ENCODE results near the gene LIG1. TPM values are rescaled to one million over a fixed set of nuclear protein-coding genes. Genes with fewer than 3 reads are reported as not detected.

The LIG1 gene
- total RNA-seq, 1 experiment from 2014 or later, result 119 TPM

- in situ Hi-C loops (cut with HindIII; ENCODE audit: low sequenced_read_pairs), result no loop called here
- DNase-seq (ENCODE audit: low spot score), result no peak
These were observed 37.0 kb downstream of the LIG1 start for GRCh38 chr19:48133094-48133493.

GRCh38 chr19:48127561-48127960 is 42.6 kb downstream of the LIG1 start:
- in situ Hi-C loops (cut with HindIII; ENCODE audit: low sequenced_read_pairs), result no loop called here
- DNase-seq (ENCODE audit: low spot score), result no peak

- in situ Hi-C loops (cut with HindIII; ENCODE audit: low sequenced_read_pairs), result no loop called here
- DNase-seq (ENCODE audit: low spot score), result no peak
These were observed 46.1 kb downstream of the LIG1 start for GRCh38 chr19:48123907-48124651.

GRCh38 chr19:48122421-48122820 is 47.7 kb downstream of the LIG1 start:
- no peak for DNase-seq (ENCODE audit: low spot score)
- in situ Hi-C loops (cut with HindIII; ENCODE audit: low sequenced_read_pairs), result no loop called here

GRCh38 chr19:48121909-48122371 is 48.2 kb downstream of the LIG1 start:
- DNase-seq (ENCODE audit: low spot score), result no peak
- in situ Hi-C loops (cut with HindIII; ENCODE audit: low sequenced_read_pairs), result no loop called here

- DNase-seq (ENCODE audit: low spot score), result no peak
- in situ Hi-C loops (cut with HindIII; ENCODE audit: low sequenced_read_pairs), result no loop called here
These were observed 49.1 kb downstream of the LIG1 start for GRCh38 chr19:48121066-48121465.

- in situ Hi-C loops (cut with HindIII; ENCODE audit: low sequenced_read_pairs), result no loop called here
- no peak for DNase-seq (ENCODE audit: low spot score)
These were observed 49.6 kb downstream of the LIG1 start for GRCh38 chr19:48120505-48120904.

- in situ Hi-C loops (cut with HindIII; ENCODE audit: low sequenced_read_pairs), result no loop called here
- no peak for DNase-seq (ENCODE audit: low spot score)
These were observed 52.0 kb downstream of the LIG1 start for GRCh38 chr19:48118131-48118517.

GRCh38 chr19:48117515-48118130 is 52.5 kb downstream of the LIG1 start:
- in situ Hi-C loops (cut with HindIII; ENCODE audit: low sequenced_read_pairs), result no loop called here
- DNase-seq (ENCODE audit: low spot score), result no peak

- no peak for DNase-seq (ENCODE audit: low spot score)
These were observed 56.8 kb downstream of the LIG1 start for GRCh38 chr19:48113190-48113917.

GRCh38 chr19:48111280-48111679 is 58.9 kb downstream of the LIG1 start:
- peak; percentile 51 for DNase-seq (ENCODE audit: low spot score)
- in situ Hi-C loops (cut with HindIII; ENCODE audit: low sequenced_read_pairs), result no loop called here

More at GRCh38 chr19:48113190-48113917, 56.8 kb downstream of the LIG1 start:
- in situ Hi-C loops (cut with HindIII; ENCODE audit: low sequenced_read_pairs), result no loop called here

- in situ Hi-C loops (cut with HindIII; ENCODE audit: low sequenced_read_pairs), result no loop called here
- DNase-seq (ENCODE audit: low spot score), result peak; percentile 98
These were observed 59.7 kb downstream of the LIG1 start, which contains the start of gene PLA2G4C for GRCh38 chr19:48110350-48110966. Gene PLA2G4C, minus strand, starts transcription at chr19:48110817. Its CDS starts 4,288 bp downstream, at chr19:48106529.

GRCh38 chr19:48108997-48109782 is 61.0 kb downstream of the LIG1 start:
- no peak for DNase-seq (ENCODE audit: low spot score)
- in situ Hi-C loops (cut with HindIII; ENCODE audit: low sequenced_read_pairs), result no loop called here

GRCh38 chr19:48103922-48104321 is 66.2 kb downstream of the LIG1 start:
- DNase-seq (ENCODE audit: low spot score), result no peak
- in situ Hi-C loops (cut with HindIII; ENCODE audit: low sequenced_read_pairs), result no loop called here

GRCh38 chr19:48102870-48103751 is 67.0 kb downstream of the LIG1 start:
- in situ Hi-C loops (cut with HindIII; ENCODE audit: low sequenced_read_pairs), result no loop called here
- DNase-seq (ENCODE audit: low spot score), result peak; percentile 34

- in situ Hi-C loops (cut with HindIII; ENCODE audit: low sequenced_read_pairs), result no loop called here
- no peak for DNase-seq (ENCODE audit: low spot score)
These were observed 74.5 kb downstream of the LIG1 start for GRCh38 chr19:48095612-48096175.

- in situ Hi-C loops (cut with HindIII; ENCODE audit: low sequenced_read_pairs), result no loop called here
These were observed 75.3 kb downstream of the LIG1 start for GRCh38 chr19:48094855-48095203.

More at GRCh38 chr19:48094855-48095203, 75.3 kb downstream of the LIG1 start:
- no peak for DNase-seq (ENCODE audit: low spot score)

Data from G401 (cell line).